ENCODE results near the gene MAPK4.
"Not testable (repeated sequence)": the region's sequence is repeated elsewhere in the genome, so short reads cannot be mapped to it uniquely, and the experiment has no call there.

The MAPK4 gene

DNA sequence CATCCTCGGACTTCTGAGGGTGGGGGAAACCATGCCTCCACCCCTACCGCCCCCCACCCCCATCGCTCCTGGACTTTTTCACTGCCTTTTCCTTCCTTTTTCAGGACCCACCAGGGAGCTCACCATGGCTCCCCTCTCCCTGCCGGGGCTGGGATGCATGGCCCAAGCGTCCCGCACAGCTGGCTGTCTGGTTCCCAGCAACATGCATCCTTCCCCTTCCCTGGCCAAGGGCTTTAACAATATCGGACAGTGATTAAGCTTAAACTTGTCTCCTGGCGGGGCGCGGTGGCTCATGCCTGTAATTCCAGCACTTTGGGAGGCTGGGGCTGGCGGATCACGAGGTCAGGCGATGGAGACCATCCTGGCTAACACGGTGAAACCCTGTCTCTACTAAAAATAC, 215.8 kb downstream of the MAPK4 start:
- no peak overlapping the region for H3K4me3 ChIP-seq (ENCODE audit: low read depth, low read length)
- no peak for DNase-seq (ENCODE audit: low read depth)
- in situ Hi-C loops (cut with HindIII; ENCODE audit: low sequenced_read_pairs) = no loop called here
- TF ChIP-seq, protein P1, sequence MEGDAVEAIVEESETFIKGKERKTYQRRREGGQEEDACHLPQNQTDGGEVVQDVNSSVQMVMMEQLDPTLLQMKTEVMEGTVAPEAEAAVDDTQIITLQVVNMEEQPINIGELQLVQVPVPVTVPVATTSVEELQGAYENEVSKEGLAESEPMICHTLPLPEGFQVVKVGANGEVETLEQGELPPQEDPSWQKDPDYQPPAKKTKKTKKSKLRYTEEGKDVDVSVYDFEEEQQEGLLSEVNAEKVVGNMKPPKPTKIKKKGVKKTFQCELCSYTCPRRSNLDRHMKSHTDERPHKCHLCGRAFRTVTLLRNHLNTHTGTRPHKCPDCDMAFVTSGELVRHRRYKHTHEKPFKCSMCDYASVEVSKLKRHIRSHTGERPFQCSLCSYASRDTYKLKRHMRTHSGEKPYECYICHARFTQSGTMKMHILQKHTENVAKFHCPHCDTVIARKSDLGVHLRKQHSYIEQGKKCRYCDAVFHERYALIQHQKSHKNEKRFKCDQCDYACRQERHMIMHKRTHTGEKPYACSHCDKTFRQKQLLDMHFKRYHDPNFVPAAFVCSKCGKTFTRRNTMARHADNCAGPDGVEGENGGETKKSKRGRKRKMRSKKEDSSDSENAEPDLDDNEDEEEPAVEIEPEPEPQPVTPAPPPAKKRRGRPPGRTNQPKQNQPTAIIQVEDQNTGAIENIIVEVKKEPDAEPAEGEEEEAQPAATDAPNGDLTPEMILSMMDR (IDR thresholded peaks at IDR 0.05; ENCODE audit: low read depth, low read length, missing control alignments) = no peak

DNA sequence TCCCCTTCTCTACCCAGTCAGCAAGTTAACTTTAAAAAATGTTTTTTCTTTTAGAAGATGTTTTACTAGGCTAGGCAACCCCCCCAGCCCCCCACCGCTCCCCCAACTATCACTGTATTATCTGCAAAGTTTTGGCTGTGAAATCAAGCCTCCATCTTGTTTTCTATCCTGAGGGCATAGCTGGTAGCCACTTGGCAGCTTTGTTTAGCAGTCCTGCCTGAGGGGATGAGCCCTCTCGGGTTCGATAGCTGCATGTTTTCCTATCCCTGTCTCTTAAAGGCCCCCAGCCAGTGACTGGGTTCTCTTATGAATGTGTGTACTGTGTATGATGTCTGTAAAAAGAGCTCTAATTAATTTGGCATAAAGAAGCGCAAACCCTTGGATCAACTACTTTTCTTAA, 216.5 kb downstream of the MAPK4 start:
- TF ChIP-seq, protein P1 (IDR thresholded peaks at IDR 0.05; ENCODE audit: low read depth, low read length, missing control alignments) = no peak
- DNase-seq (ENCODE audit: low read depth) = no peak
- in situ Hi-C loops (cut with HindIII; ENCODE audit: low sequenced_read_pairs) = no loop called here
- no peak overlapping the region for H3K4me3 ChIP-seq (ENCODE audit: low read depth, low read length)

DNA sequence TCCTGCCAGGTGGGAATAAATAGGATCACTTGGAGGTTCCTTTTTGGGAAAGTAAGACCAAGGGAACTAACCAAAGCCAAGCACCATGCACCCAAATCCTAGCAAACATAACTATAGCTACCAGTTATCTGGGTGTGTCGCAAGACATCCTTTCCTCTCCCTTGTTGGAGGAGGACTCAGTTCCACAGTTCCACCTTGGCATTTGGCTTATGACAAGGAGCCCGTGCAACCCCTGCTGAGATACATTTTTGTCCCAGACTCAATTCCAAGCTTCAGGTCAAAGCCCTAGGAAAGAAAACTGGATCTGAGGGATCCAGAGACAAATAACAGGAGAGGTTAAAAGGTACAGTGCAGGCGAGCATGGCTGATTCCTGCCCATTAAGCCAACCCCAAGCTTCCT, 219.1 kb downstream of the MAPK4 start:
- in situ Hi-C loops (cut with HindIII; ENCODE audit: low sequenced_read_pairs); H3K4me3 ChIP-seq (ENCODE audit: low read depth, low read length); DNase-seq (ENCODE audit: low read depth): not testable (repeated sequence)
